Kidney capillary endothelial cell (primary cell): ENCODE results near the gene ATXN10.
A peak's percentile ranks its signal among the peaks of the same experiment; 100 is the strongest.
"Not testable (repeated sequence)": the region's sequence is repeated elsewhere in the genome, so short reads cannot be mapped to it uniquely, and the experiment has no call there.

Experiments used
- DNase-seq: peaks from one replicate; pipeline ENCODE4 v3.0.0-alpha.2; 2018; ENCODE audit warnings: low spot score

The ATXN10 gene

GRCh38 chr22:45642986-45643385 lies 28.6 kb upstream of the ATXN10 start:
- DNase-seq = no peak

GRCh38 chr22:45644714-45645113 lies 26.9 kb upstream of the ATXN10 start:
- no peak for DNase-seq

- DNase-seq = no peak
These were observed 26.5 kb upstream of the ATXN10 start for GRCh38 chr22:45645150-45645525.

- peak; percentile 49 for DNase-seq
These were observed 25.9 kb upstream of the ATXN10 start for GRCh38 chr22:45645526-45646414.

- no peak for DNase-seq
These were observed 24.0 kb upstream of the ATXN10 start for GRCh38 chr22:45647532-45648225.

GRCh38 chr22:45648301-45649117 lies 23.1 kb upstream of the ATXN10 start:
- no peak for DNase-seq

- no peak for DNase-seq
These were observed 21.8 kb upstream of the ATXN10 start for GRCh38 chr22:45649809-45650208.

- DNase-seq = no peak
These were observed 20.9 kb upstream of the ATXN10 start for GRCh38 chr22:45650721-45651120.

GRCh38 chr22:45651931-45652528 lies 19.6 kb upstream of the ATXN10 start:
- DNase-seq = no peak

GRCh38 chr22:45656577-45656976 lies 15.1 kb upstream of the ATXN10 start:
- no peak for DNase-seq

GRCh38 chr22:45657701-45658100 lies 13.9 kb upstream of the ATXN10 start:
- no peak for DNase-seq

GRCh38 chr22:45664136-45664646 lies 7.4 kb upstream of the ATXN10 start:
- DNase-seq = no peak

GRCh38 chr22:45667486-45667885 lies 4.1 kb upstream of the ATXN10 start:
- DNase-seq = no peak

- DNase-seq = not testable (repeated sequence)
These were observed 1.3 kb upstream of the ATXN10 start for GRCh38 chr22:45670363-45670762.

GRCh38 chr22:45670981-45671782 lies 452 bp upstream of the ATXN10 start:
- no peak for DNase-seq

- no peak for DNase-seq
These were observed 1.2 kb downstream of the ATXN10 start for GRCh38 chr22:45672564-45673481.

GRCh38 chr22:45673482-45674175 lies 2.0 kb downstream of the ATXN10 start:
- DNase-seq = no peak

GRCh38 chr22:45676024-45676423 lies 4.4 kb downstream of the ATXN10 start:
- DNase-seq = no peak

- no peak for DNase-seq
These were observed 5.4 kb downstream of the ATXN10 start for GRCh38 chr22:45677063-45677462.
